ENCODE measurements around the gene SCN7A. TPM values are rescaled to one million over a fixed set of nuclear protein-coding genes. Genes with fewer than 3 reads are reported as not detected.

SCN7A gene
- total RNA-seq, 1 donor from 2014 or later, result not detected

DNA sequence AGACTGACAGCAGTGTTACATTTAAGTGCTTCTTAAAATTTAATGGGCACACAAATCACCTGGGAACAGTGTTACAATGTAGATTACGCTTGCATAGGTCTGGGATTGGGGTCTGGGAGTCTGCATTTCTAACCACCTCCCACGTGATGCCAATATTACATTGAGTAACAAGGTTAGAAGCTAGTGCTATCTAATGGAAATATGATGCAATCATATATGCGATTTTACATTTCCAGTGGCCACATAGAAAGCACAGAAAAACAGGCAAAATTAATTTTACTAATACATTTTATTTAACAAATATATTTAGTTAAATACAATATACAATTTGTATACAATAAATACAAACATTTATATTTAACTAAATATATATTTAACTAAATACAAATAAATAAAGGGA, 53.7 kb downstream of the SCN7A start:
- no peak overlapping the region for H3K4me3 Mint-ChIP-seq
- H3K27me3 Mint-ChIP-seq, result no peaks in the 10 kb centered on the region
- H3K27ac Mint-ChIP-seq, result no peak overlapping the region
- peaks cover 11% of the 10 kb centered on the region for H3K9me3 Mint-ChIP-seq
- CTCF ChIA-PET, result no interaction called here
- no peak for DNase-seq
- H3K36me3 Mint-ChIP-seq (ENCODE audit: low read depth), result no peaks in the 10 kb centered on the region
- no peak for TF ChIP-seq CTCF (IDR thresholded peaks at IDR 0.05)
- H3K4me1 Mint-ChIP-seq, result no peaks in the 10 kb centered on the region
- ATAC-seq (ENCODE audit: low read depth), result no peak
- intact Hi-C loops (cut with micrococcal nuclease), result no loop called here
- POLR2A ChIA-PET, result no interaction called here

DNA sequence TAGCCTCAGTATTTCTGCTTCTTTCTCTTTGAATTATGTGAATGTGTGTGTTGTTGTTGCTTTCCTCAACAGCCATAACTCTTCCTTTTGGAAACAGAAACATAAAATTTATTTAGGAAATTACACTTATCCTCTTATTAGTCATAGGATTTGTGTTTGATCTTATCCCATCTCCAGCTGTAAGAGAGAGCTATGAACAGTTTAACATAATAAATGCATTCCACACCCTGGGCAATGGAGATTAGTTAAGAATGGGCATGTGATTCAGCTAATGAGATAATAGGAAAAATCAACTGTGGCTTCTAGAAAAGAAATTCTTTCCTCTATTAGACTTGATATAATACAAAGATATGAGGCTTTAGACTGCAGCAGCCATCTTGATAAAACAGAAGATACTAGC, 55.0 kb downstream of the SCN7A start:
- Mint-ChIP-seq H3K27ac (no peak overlapping the region), H3K36me3 (ENCODE audit: low read depth) (no peaks in the 10 kb centered on the region), H3K4me3 (no peak overlapping the region), H3K9me3 (peaks cover 11% of the 10 kb centered on the region), H3K4me1 (no peaks in the 10 kb centered on the region), H3K27me3 (no peaks in the 10 kb centered on the region)
- TF ChIP-seq CTCF (IDR thresholded peaks at IDR 0.05), result no peak
- POLR2A ChIA-PET, result no interaction called here
- DNase-seq, result no peak
- CTCF ChIA-PET, result no interaction called here
- ATAC-seq (ENCODE audit: low read depth), result no peak
- intact Hi-C loops (cut with micrococcal nuclease), result no loop called here

GRCh38 chr2:166436976-166437375, 57.1 kb downstream of the SCN7A start:
- ATAC-seq (ENCODE audit: low read depth), result no peak
- Mint-ChIP-seq H3K27me3 (no peaks in the 10 kb centered on the region), H3K4me3 (no peak overlapping the region), H3K27ac (no peak overlapping the region), H3K9me3 (peaks cover 11% of the 10 kb centered on the region), H3K36me3 (ENCODE audit: low read depth) (no peaks in the 10 kb centered on the region), H3K4me1 (no peaks in the 10 kb centered on the region)
- no peak for TF ChIP-seq CTCF (IDR thresholded peaks at IDR 0.05)
- no peak for DNase-seq
- intact Hi-C loops (cut with micrococcal nuclease), result no loop called here
- CTCF ChIA-PET, result no interaction called here
- POLR2A ChIA-PET, result no interaction called here

GRCh38 chr2:166436189-166436588, 57.9 kb downstream of the SCN7A start:
- POLR2A ChIA-PET, result no interaction called here
- Mint-ChIP-seq H3K4me1 (no peaks in the 10 kb centered on the region), H3K4me3 (no peak overlapping the region), H3K27ac (no peak overlapping the region), H3K9me3 (peaks cover 11% of the 10 kb centered on the region), H3K36me3 (ENCODE audit: low read depth) (no peaks in the 10 kb centered on the region), H3K27me3 (no peaks in the 10 kb centered on the region)
- CTCF ChIA-PET, result no interaction called here
- ATAC-seq (ENCODE audit: low read depth) (no peak), DNase-seq (no peak)
- no peak for TF ChIP-seq CTCF (IDR thresholded peaks at IDR 0.05)
- intact Hi-C loops (cut with micrococcal nuclease), result no loop called here

- intact Hi-C loops (cut with micrococcal nuclease), result no loop called here
- ATAC-seq (ENCODE audit: low read depth) (no peak), DNase-seq (no peak)
- H3K27me3 Mint-ChIP-seq, result no peaks in the 10 kb centered on the region
- POLR2A ChIA-PET, result no interaction called here
- TF ChIP-seq CTCF (IDR thresholded peaks at IDR 0.05), result no peak
- H3K4me1 Mint-ChIP-seq, result no peaks in the 10 kb centered on the region
- no peak overlapping the region for H3K27ac Mint-ChIP-seq
- CTCF ChIA-PET, result no interaction called here
- peaks cover 11% of the 10 kb centered on the region for H3K9me3 Mint-ChIP-seq
- H3K36me3 Mint-ChIP-seq (ENCODE audit: low read depth), result no peaks in the 10 kb centered on the region
- no peak overlapping the region for H3K4me3 Mint-ChIP-seq
These were observed 59.6 kb downstream of the SCN7A start for GRCh38 chr2:166434491-166434890.

Data from activated B cell treated with CpG ODN at 0.5 μM for 24 hours (primary cell).